HCT116 (cell line): Measurements from ENCODE around the gene PGM2L1. TPM values are rescaled to one million over a fixed set of nuclear protein-coding genes. Genes with fewer than 3 reads are reported as not detected.
"Not testable (repeated sequence)": the region's sequence is repeated elsewhere in the genome, so short reads cannot be mapped to it uniquely, and the experiment has no call there.

Experiments used
- ATAC-seq: fragments of 200-7000 bp; cut with Tn5 transposase; 2 replicates; pipeline ENCODE4 v1.9.1; 2020; ENCODE audit warnings: mild to moderate bottlenecking, moderate library complexity
- BruUV-seq: library from RNA; stranded (reverse); fragments of 400-500 nt; replicated peaks from 2 replicates; lab custom pipeline; 2021; lab: Mats Ljungman, UMichigan
- CTCF ChIA-PET: fragments of 300-600 bp; sonication (Branson Sonifier 250); formaldehyde crosslinking; loops from one replicate; lab custom pipeline; 2021; ENCODE audit warnings: antibody characterized with exemption; lab: Charles Lee
- POLR2A ChIA-PET: fragments of 300-600, 350-600 bp; sonication (Branson Sonifier 250); formaldehyde crosslinking; loops from one replicate; lab custom pipeline; 2021; ENCODE audit warnings: antibody characterized with exemption; lab: Charles Lee
- RAD21 ChIA-PET, 2 experiments: fragments of 300-600 bp; sonication (Branson Sonifier 250); formaldehyde crosslinking; loops; one replicate each; lab custom pipeline; 2023; ENCODE audit warnings: low total read pairs in 2 of 2; ENCODE audit not compliant: uncharacterized antibody in 2 of 2, unreplicated experiment in 2 of 2, low non-redundant PET in 1 of 2; lab: Charles Lee
- DNase-seq: peaks from one replicate; pipeline ENCODE4 v3.0.0-alpha.2; 2010; ENCODE audit warnings: low read depth, low spot score
- H2AFZ ChIP-seq: fragments of 200-600 bp; shearing (Covaris generic), sonication (generic); 2 replicates; pipeline ENCODE4 v1.6.1; 2017; ENCODE audit warnings: low read depth, mixed run types, mixed read lengths, antibody characterized with exemption, low read length; ENCODE audit not compliant: poor library complexity, severe bottlenecking
- H3K27ac ChIP-seq: 2 replicates; pipeline ENCODE4 v1.5.1; 2012; ENCODE audit warnings: low read depth, low read length
- H3K27me3 ChIP-seq: fragments of 200-600 bp; sonication (generic); 2 replicates; pipeline ENCODE4 v1.6.1; 2016; ENCODE audit warnings: mixed run types, low read length, mixed read lengths; ENCODE audit not compliant: insufficient read depth
- H3K36me3 ChIP-seq, 2 experiments: fragments of 200-500 bp in 1 of 2; fragments of 200-600 bp in 1 of 2; sonication (Bioruptor generic) in 1 of 2; sonication (generic) in 1 of 2; 2 replicates each; pipeline versions ENCODE4 v1.5.1 to v1.6.1; 2014 to 2016; ENCODE audit warnings: low read length in 2 of 2, inconsistent platforms in 1 of 2, mixed read lengths in 1 of 2, mixed run types in 1 of 2; ENCODE audit not compliant: insufficient read depth in 2 of 2, control insufficient read depth in 1 of 2
- H3K4me1 ChIP-seq, 2 experiments: fragments of 200-600 bp in 1 of 2; sonication (generic) in 1 of 2; 2 replicates each; pipeline versions ENCODE4 v1.5.1 to v1.6.1; 2012 to 2017; ENCODE audit warnings: low read length in 2 of 2, inconsistent platforms in 1 of 2, mild to moderate bottlenecking in 1 of 2, mixed read lengths in 1 of 2, mixed run types in 1 of 2, moderate library complexity in 1 of 2; ENCODE audit not compliant: insufficient read depth in 2 of 2, control insufficient read depth in 1 of 2
- H3K4me2 ChIP-seq: fragments of 200-600 bp; sonication (generic); 2 replicates; pipeline ENCODE4 v1.6.1; 2017; ENCODE audit warnings: mixed run types, low read length, mixed read lengths
- H3K4me3 ChIP-seq, 2 experiments: fragments of 200-600 bp in 1 of 2; sonication (generic) in 1 of 2; replicated peaks in 1 of 2; 2 replicates each; pipeline ENCODE4 v1.5.1; 2011 to 2016; ENCODE audit warnings: low read length in 2 of 2, control low read depth in 1 of 2, low read depth in 1 of 2, mild to moderate bottlenecking in 1 of 2, mixed read lengths in 1 of 2, mixed run types in 1 of 2
- H3K79me2 ChIP-seq: fragments of 200-600 bp; sonication (generic); 2 replicates; pipeline ENCODE4 v1.6.1; 2017; ENCODE audit warnings: mild to moderate bottlenecking, mixed run types, low read length, moderate library complexity, mixed read lengths; ENCODE audit not compliant: insufficient read depth
- H3K9ac ChIP-seq: fragments of 200-600 bp; sonication (generic); 2 replicates; pipeline ENCODE4 v1.6.1; 2016; ENCODE audit warnings: low read length, mixed read lengths
- H3K9me2 ChIP-seq: fragments of 200-600 bp; sonication (generic), shearing (Covaris generic); 2 replicates; pipeline ENCODE4 v1.6.1; 2017; ENCODE audit warnings: mixed run types, mild to moderate bottlenecking, moderate library complexity; ENCODE audit not compliant: insufficient read depth
- H3K9me3 ChIP-seq, 2 experiments: fragments of 200-500 bp in 1 of 2; fragments of 200-600 bp in 1 of 2; sonication (Bioruptor generic) in 1 of 2; sonication (generic) in 1 of 2; 2 replicates each; pipeline ENCODE4 v1.6.1; 2014 to 2017; ENCODE audit warnings: low read length in 2 of 2, mixed read lengths in 2 of 2, inconsistent platforms in 1 of 2, low read depth in 1 of 2, mild to moderate bottlenecking in 1 of 2, mixed run types in 1 of 2, moderate library complexity in 1 of 2; ENCODE audit not compliant: control insufficient read depth in 1 of 2, insufficient read depth in 1 of 2
- H4K20me1 ChIP-seq: fragments of 200-600 bp; sonication (generic), shearing (Covaris generic); 2 replicates; pipeline ENCODE4 v1.6.1; 2017; ENCODE audit warnings: mixed run types, mild to moderate bottlenecking, moderate library complexity; ENCODE audit not compliant: insufficient read depth
- CBX3 ChIP-seq: IDR thresholded peaks from 2 replicates; pipeline ENCODE4 v1.6.1; 2012; ENCODE audit warnings: low read depth
- CTCF ChIP-seq, 3 experiments: fragments of 200-600 bp in 1 of 3; sonication (generic) in 1 of 3; IDR thresholded peaks in 2 of 3; conservative IDR thresholded peaks in 1 of 3; 2 replicates each; pipeline ENCODE4 v1.5.1; 2012 to 2017; ENCODE audit warnings: low read depth in 2 of 3, low read length in 2 of 3, antibody characterized with exemption in 1 of 3, borderline replicate concordance in 1 of 3, control low read depth in 1 of 3, mild to moderate bottlenecking in 1 of 3, mixed read lengths in 1 of 3, mixed run types in 1 of 3, moderate library complexity in 1 of 3; ENCODE audit not compliant: insufficient read depth in 1 of 3
- EGR1 ChIP-seq: IDR thresholded peaks from 2 replicates; pipeline ENCODE4 v1.6.1; 2012; ENCODE audit warnings: low read depth
- EZH2phosphoT487 ChIP-seq: fragments of 200-600 bp; IDR thresholded peaks from 2 replicates; pipeline ENCODE4 v1.6.1; 2018; ENCODE audit warnings: antibody characterized with exemption, borderline replicate concordance
- JUND ChIP-seq: IDR thresholded peaks from 2 replicates; pipeline ENCODE4 v1.6.1; 2012
- MAX ChIP-seq: IDR thresholded peaks from 2 replicates; pipeline ENCODE4 v1.6.1; 2012
- RAD21 ChIP-seq: IDR thresholded peaks from 2 replicates; pipeline ENCODE4 v1.6.1; 2012; ENCODE audit warnings: low read depth, mild to moderate bottlenecking
- REST ChIP-seq: IDR thresholded peaks from 2 replicates; pipeline ENCODE4 v1.6.1; 2012; ENCODE audit warnings: low read depth
- SIN3A ChIP-seq: IDR thresholded peaks from 2 replicates; pipeline ENCODE4 v1.6.1; 2012; ENCODE audit warnings: low read depth
- SP1 ChIP-seq: IDR thresholded peaks from 2 replicates; pipeline ENCODE4 v1.6.1; 2012; ENCODE audit warnings: low read depth
- SRF ChIP-seq: IDR thresholded peaks from 2 replicates; pipeline ENCODE4 v1.6.1; 2012; ENCODE audit warnings: low read depth
- ZFX ChIP-seq: fragments of 450-650 bp; IDR thresholded peaks from 2 replicates; pipeline ENCODE4 v1.6.1; 2017
- intact Hi-C: fragments of 100-400 bp; cut with micrococcal nuclease; formaldehyde crosslinking; loops from 2 replicates; pipeline ENCODE4 v1.10.0; 2022
- total RNA-seq: library from RNA; stranded (reverse); gene quantifications from one replicate; pipeline ENCODE4 v1.2.1, GENCODE V29; 2021; ENCODE audit not compliant: unreplicated experiment

The PGM2L1 gene
- total RNA-seq, 1 experiment from 2014 or later = 4.9 TPM

- no TSS peak for BruUV-seq
- no peaks in the 10 kb centered on the region for H3K27me3 ChIP-seq
- H3K27ac ChIP-seq = no peak overlapping the region
- intact Hi-C loops = no loop called here
- H3K79me2 ChIP-seq = no peaks in the 10 kb centered on the region
- no peak overlapping the region for H3K4me3 ChIP-seq
- no peak for TF ChIP-seq ZFX
- no peak for TF ChIP-seq RAD21
- no peak for TF ChIP-seq EGR1
- no peak for TF ChIP-seq SRF
- TF ChIP-seq SIN3A = no peak
- TF ChIP-seq MAX = no peak
- TF ChIP-seq CBX3 = no peak
- TF ChIP-seq JUND = no peak
- TF ChIP-seq EZH2phosphoT487 = no peak
- TF ChIP-seq CTCF (IDR thresholded peaks at IDR 0.05 in 2 of 3, conservative IDR thresholded peaks at IDR 0.05 in 1 of 3; ENCODE audit: borderline replicate concordance in 1 of 3, insufficient read depth in 1 of 3, low read depth in 2 of 3, low read length in 2 of 3) = no peak
- TF ChIP-seq SP1 = no peak
- no peak for TF ChIP-seq REST
- no peak overlapping the region for H3K4me2 ChIP-seq
- H3K4me1 ChIP-seq = peaks cover 0 to 5% of the 10 kb centered on the region in 2 experiments; a peak in 1 of 4 replicates
- H4K20me1 ChIP-seq = no peaks in the 10 kb centered on the region
- no peaks in the 10 kb centered on the region for H3K9me3 ChIP-seq
- ATAC-seq (no peak), DNase-seq (no peak)
- RAD21 ChIA-PET = no interaction called here
- POLR2A ChIA-PET = no interaction called here
- no peaks in the 10 kb centered on the region for H3K36me3 ChIP-seq
- no peaks in the 10 kb centered on the region for H3K9me2 ChIP-seq
- no peak overlapping the region for H3K9ac ChIP-seq
- CTCF ChIA-PET = interaction anchor here (1.6 kb wide), 1 partner anchor 11 kb away, joined by 7 read pairs; no protein-coding TSS in a partner anchor
- no peak overlapping the region for H2AFZ ChIP-seq
Observed at GRCh38 chr11:74332291-74332690, 65.9 kb downstream of the PGM2L1 start.

DNA sequence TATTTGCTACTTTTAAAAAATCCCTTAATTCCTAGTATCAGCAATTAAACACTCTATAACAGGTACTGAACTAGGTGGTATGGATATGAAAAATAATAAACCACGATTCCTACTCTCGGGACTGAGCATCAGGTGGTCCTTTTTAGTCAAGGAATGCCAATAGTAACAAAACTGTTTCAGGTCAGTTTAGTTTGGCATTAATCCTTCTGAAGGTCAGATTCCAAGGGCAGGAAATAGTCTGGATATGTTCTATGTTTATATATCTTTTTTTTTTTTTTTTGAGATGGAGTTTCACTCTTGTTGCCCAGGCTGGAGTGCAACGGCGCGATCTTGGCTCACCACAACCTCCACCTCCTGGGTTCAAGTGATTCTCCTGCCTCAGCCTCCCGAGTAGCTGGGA, 67.2 kb downstream of the PGM2L1 start:
- BruUV-seq, H2AFZ ChIP-seq, H3K9me3 ChIP-seq, H3K9me2 ChIP-seq, H3K4me1 ChIP-seq, H4K20me1 ChIP-seq, H3K27ac ChIP-seq, H3K27me3 ChIP-seq, POLR2A ChIA-PET, DNase-seq, ATAC-seq, H3K79me2 ChIP-seq, H3K36me3 ChIP-seq, H3K9ac ChIP-seq, H3K4me3 ChIP-seq, CTCF ChIA-PET, intact Hi-C loops, H3K4me2 ChIP-seq, RAD21 ChIA-PET: not testable (repeated sequence)
